K562 (cell line): Measurements from ENCODE around the gene TLX2. TPM values are rescaled to one million over a fixed set of nuclear protein-coding genes. Genes with fewer than 3 reads are reported as not detected.

Source experiments
- ATF2 ChIP-seq: sonication (generic); formaldehyde crosslinking; IDR thresholded peaks from 2 replicates; pipeline ENCODE4 v1.8.1; 2022; ENCODE audit warnings: missing genetic modification reagents
- BCLAF1 ChIP-seq, 2 experiments: fragments of 450-650 bp in 1 of 2; IDR thresholded peaks; 2 replicates each; pipeline ENCODE4 v1.6.1; 2011 to 2017; ENCODE audit warnings: low read depth in 2 of 2, antibody characterized with exemption in 1 of 2, borderline replicate concordance in 1 of 2, low read length in 1 of 2, mild to moderate bottlenecking in 1 of 2, mixed read lengths in 1 of 2; ENCODE audit not compliant: control insufficient read depth in 1 of 2
- BRF2 ChIP-seq: IDR thresholded peaks from 3 replicates; pipeline ENCODE4 v1.6.1; 2011; ENCODE audit warnings: borderline replicate concordance, mild to moderate bottlenecking; ENCODE audit not compliant: insufficient read length, insufficient read depth
- CBX1 ChIP-seq: sonication (generic); IDR thresholded peaks from 2 replicates; pipeline ENCODE4 v1.6.1; 2016; ENCODE audit warnings: antibody characterized with exemption, low read depth, mild to moderate bottlenecking
- ELF2 ChIP-seq: fragments of 250-450 bp; sonication (Bioruptor Pico); IDR thresholded peaks from 2 replicates; pipeline ENCODE4 v1.5.0; 2021; ENCODE audit warnings: mild to moderate bottlenecking
- FOS ChIP-seq: IDR thresholded peaks from 3 replicates; pipeline ENCODE4 v1.6.1; 2011; ENCODE audit not compliant: insufficient read length; ENCODE audit errors: extremely low read depth
- FOXP4 ChIP-seq: sonication (generic); formaldehyde crosslinking; IDR thresholded peaks from 2 replicates; pipeline ENCODE4 v1.8.0; 2022; ENCODE audit warnings: mild to moderate bottlenecking, missing genetic modification reagents, borderline replicate concordance
- HMG20B ChIP-seq: fragments of 250-450 bp; sonication (Bioruptor Pico); IDR thresholded peaks from 2 replicates; pipeline ENCODE4 v1.5.0; 2021; ENCODE audit warnings: mild to moderate bottlenecking
- MLLT1 ChIP-seq, 2 experiments: fragments of 450-650 bp; IDR thresholded peaks; 2 replicates each; pipeline ENCODE4 v1.6.1; 2016
- MYBL2 ChIP-seq, 2 experiments: fragments of 450-650 bp in 1 of 2; sonication (generic) in 1 of 2; formaldehyde crosslinking in 1 of 2; IDR thresholded peaks; 2 replicates each; pipeline versions ENCODE4 v1.6.1 to v1.8.1; 2017 to 2022; ENCODE audit warnings: borderline replicate concordance in 1 of 2, inconsistent platforms in 1 of 2, low read depth in 1 of 2, mild to moderate bottlenecking in 1 of 2, missing genetic modification reagents in 1 of 2, moderate library complexity in 1 of 2
- SNRNP70 ChIP-seq: fragments of 200-400 bp; formaldehyde crosslinking; optimal IDR thresholded peaks from 2 replicates; pipeline ENCODE3; 2017; ENCODE audit warnings: low read depth, low read length
- SRF ChIP-seq, 2 experiments: fragments of 250-450, 450-650 bp in 1 of 2; sonication (Bioruptor Pico) in 1 of 2; sonication (generic) in 1 of 2; formaldehyde crosslinking; IDR thresholded peaks; 2 replicates each; pipeline versions ENCODE4 v1.5.0 to v1.5.1; 2020 to 2022; ENCODE audit warnings: mild to moderate bottlenecking in 1 of 2, missing genetic modification reagents in 1 of 2
- TAF7 ChIP-seq: fragments of 450-650 bp; IDR thresholded peaks from 2 replicates; pipeline ENCODE4 v1.6.1; 2016; ENCODE audit warnings: missing genetic modification characterization, missing compliant biosample characterization
- ZNF655 ChIP-seq: fragments of 250-450 bp; sonication (Bioruptor Pico); IDR thresholded peaks from 2 replicates; pipeline ENCODE4 v1.5.0; 2021
- polyA plus RNA-seq, 8 experiments: library from polyadenylated mRNA; depleted of rRNA in 4 of 8; stranded (reverse) in 5 of 8; unstranded in 3 of 8; fragments of >200 nt; fragmentation: Nextera tagmentation in 2 of 8; fragmentation: Illumina TruSeq in 1 of 8; extraction: Ambion mirVana in 2 of 8; extraction: Trizol in 1 of 8; gene quantifications; 2 replicates each; pipeline versions ENCODE4 v1.2.1 to v1.2.3, GENCODE V29; 2011 to 2014; ENCODE audit warnings: inconsistent platforms in 1 of 8, missing spikeins in 1 of 8
- total RNA-seq, 7 experiments: library from RNA; depleted of rRNA in 6 of 7; stranded (reverse); fragments of >200 nt in 6 of 7; fragmentation: Illumina TruSeq in 2 of 7; extraction: Trizol in 2 of 7; gene quantifications; 2 replicates each; pipeline versions ENCODE4 v1.2.1 to v1.2.3, GENCODE V29; 2011 to 2021; ENCODE audit warnings: low replicate concordance in 1 of 7

TLX2 gene
- total and polyA plus RNA-seq, 9 of the 15 experiments (the other 6 are each of a cell fraction or from before 2014, with no cell fraction given) = not detected

- TF ChIP-seq BCLAF1 (IDR thresholded peaks at IDR 0.05; ENCODE audit: borderline replicate concordance in 1 of 2, control insufficient read depth in 1 of 2, low read depth in 2 of 2, low read length in 1 of 2) (no peak), HMG20B (CRISPR knock-in tag) (no peak), MLLT1 (IDR thresholded peaks at IDR 0.05) (peak in 1 of 2 experiments; percentile 30; a peak in 1 of 4 replicates), ATF2 (CRISPR knock-in tag) (no peak), SRF (CRISPR knock-in tag; IDR thresholded peaks at IDR 0.05) (peak in 1 of 2 experiments; percentile 4; a peak in 1 of 4 replicates), MYBL2 (IDR thresholded peaks at IDR 0.05; ENCODE audit: low read depth) (no peak; the same call in 1 of the 2 replicates), MYBL2 (CRISPR knock-in tag; IDR thresholded peaks at IDR 0.05; ENCODE audit: borderline replicate concordance) (no peak), BRF2 (no peak), ZNF655 (CRISPR knock-in tag) (no peak), FOS (no peak), TAF7 (tag) (peak; percentile 82), SNRNP70 (no peak), CBX1 (no peak), FOXP4 (CRISPR knock-in tag) (no peak), ELF2 (CRISPR knock-in tag) (no peak)
Measured at GRCh38 chr2:74482801-74483674, 31.2 kb upstream of the TLX2 start, which contains the start of the genes CCDC142 and TTC31 (continued).
